C4-2B (cell line): ENCODE data around the gene PIK3AP1.

Experiments used
- ZFX ChIP-seq: fragments of 450-650 bp; IDR thresholded peaks from 2 replicates; pipeline ENCODE4 v1.6.1; 2017
- TF ChIP-seq, protein P1 (sequence below): fragments of 450-650 bp; conservative IDR thresholded peaks from 2 replicates; pipeline ENCODE4 v1.5.1; 2017; ENCODE audit warnings: mild to moderate bottlenecking

DNA sequence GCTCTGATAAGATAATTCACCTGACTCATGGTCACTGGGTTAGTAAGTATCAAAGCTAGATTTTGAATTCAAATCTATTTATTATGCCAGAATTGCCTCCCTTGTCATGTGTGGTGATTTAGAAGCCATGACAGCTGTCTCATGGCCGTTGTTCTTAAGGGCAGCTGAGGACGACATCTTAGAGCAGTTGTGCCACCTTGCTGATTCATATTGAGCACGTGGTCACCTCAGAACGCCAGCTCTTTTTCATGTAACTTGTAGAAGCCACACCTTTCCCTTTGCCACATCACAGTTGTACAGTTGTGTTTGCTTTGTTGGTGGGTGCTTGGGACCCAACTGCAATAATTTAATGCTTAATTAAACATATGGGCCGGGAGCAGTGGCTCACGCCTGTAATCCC is 4.3 kb upstream of the PIK3AP1 start:
- TF ChIP-seq, protein P1, sequence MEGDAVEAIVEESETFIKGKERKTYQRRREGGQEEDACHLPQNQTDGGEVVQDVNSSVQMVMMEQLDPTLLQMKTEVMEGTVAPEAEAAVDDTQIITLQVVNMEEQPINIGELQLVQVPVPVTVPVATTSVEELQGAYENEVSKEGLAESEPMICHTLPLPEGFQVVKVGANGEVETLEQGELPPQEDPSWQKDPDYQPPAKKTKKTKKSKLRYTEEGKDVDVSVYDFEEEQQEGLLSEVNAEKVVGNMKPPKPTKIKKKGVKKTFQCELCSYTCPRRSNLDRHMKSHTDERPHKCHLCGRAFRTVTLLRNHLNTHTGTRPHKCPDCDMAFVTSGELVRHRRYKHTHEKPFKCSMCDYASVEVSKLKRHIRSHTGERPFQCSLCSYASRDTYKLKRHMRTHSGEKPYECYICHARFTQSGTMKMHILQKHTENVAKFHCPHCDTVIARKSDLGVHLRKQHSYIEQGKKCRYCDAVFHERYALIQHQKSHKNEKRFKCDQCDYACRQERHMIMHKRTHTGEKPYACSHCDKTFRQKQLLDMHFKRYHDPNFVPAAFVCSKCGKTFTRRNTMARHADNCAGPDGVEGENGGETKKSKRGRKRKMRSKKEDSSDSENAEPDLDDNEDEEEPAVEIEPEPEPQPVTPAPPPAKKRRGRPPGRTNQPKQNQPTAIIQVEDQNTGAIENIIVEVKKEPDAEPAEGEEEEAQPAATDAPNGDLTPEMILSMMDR = no peak
- TF ChIP-seq ZFX = no peak
